HepG2 (cell line): ENCODE results near the gene CASP1. TPM values are rescaled to one million over a fixed set of nuclear protein-coding genes. Genes with fewer than 3 reads are reported as not detected.
A peak's percentile ranks its signal among the peaks of the same experiment; 100 is the strongest.

Source experiments
- ATAC-seq: fragments of 200-7000 bp; cut with Tn5 transposase; 3 replicates; pipeline ENCODE4 v1.9.1; 2020; ENCODE audit warnings: mild to moderate bottlenecking, moderate library complexity
- BruUV-seq: library from RNA; stranded (reverse); fragments of 400-500 nt; replicated peaks from 2 replicates; lab custom pipeline; 2021; lab: Mats Ljungman, UMichigan
- CTCF ChIA-PET: fragments of 300-600 bp; formaldehyde crosslinking; extraction: SDS; loops from one replicate; lab custom pipeline; 2021; ENCODE audit warnings: low total read pairs, inconsistent platforms, low intra/inter-chr PET ratio; lab: Yijun Ruan, JAX
- POLR2A ChIA-PET: fragments of 350-600 bp; sonication (Branson Sonifier 250); formaldehyde crosslinking; loops from one replicate; lab custom pipeline; 2020; ENCODE audit warnings: antibody characterized with exemption, inconsistent platforms; lab: Yijun Ruan, JAX
- DNase-seq: peaks from one replicate; pipeline ENCODE4 v3.0.0-alpha.2; 2015; ENCODE audit warnings: low spot score
- FAIRE-seq: peaks from 3 replicates; lab custom pipeline; 2011; peaks lifted over from hg19 to GRCh38; lab: Jason Lieb, UNC
- H2AFZ ChIP-seq: one replicate; pipeline ENCODE4 v1.6.1; 2011; ENCODE audit warnings: low read length, inconsistent platforms
- H3K27ac ChIP-seq: fragments of 300-600 bp; 3 replicates; pipeline ENCODE4 v1.8.0; 2011; ENCODE audit warnings: mixed run types, mild to moderate bottlenecking, mixed read lengths, low read length, inconsistent platforms; ENCODE audit not compliant: insufficient read depth; ENCODE audit errors: extremely low read length
- H3K27me3 ChIP-seq, 2 experiments: fragments of 200-600 bp in 1 of 2; 2 replicates in 1 of 2; 3 replicates in 1 of 2; pipeline versions ENCODE4 v1.6.0 to v1.8.0; 2011; ENCODE audit warnings: low read length in 2 of 2, mild to moderate bottlenecking in 2 of 2, moderate library complexity in 2 of 2, inconsistent platforms in 1 of 2; ENCODE audit not compliant: insufficient read depth in 2 of 2, control insufficient read depth in 1 of 2
- H3K36me3 ChIP-seq, 2 experiments: fragments of 200-600 bp in 1 of 2; replicated peaks in 1 of 2; 2 replicates in 1 of 2; 3 replicates in 1 of 2; pipeline versions ENCODE4 v1.5.1 to v1.8.0; 2011; ENCODE audit warnings: low read length in 2 of 2, inconsistent platforms in 1 of 2; ENCODE audit not compliant: insufficient read depth in 2 of 2, control insufficient read depth in 1 of 2
- H3K4me1 ChIP-seq: 2 replicates; pipeline ENCODE4 v1.5.1; 2012; ENCODE audit warnings: low read length, inconsistent platforms; ENCODE audit not compliant: insufficient read depth
- H3K4me2 ChIP-seq: 2 replicates; pipeline ENCODE4 v1.6.0; 2011; ENCODE audit warnings: low read depth, low read length, inconsistent platforms
- H3K4me3 ChIP-seq, 3 experiments: fragments of 200-600 bp in 1 of 3; sonication (generic), shearing (Covaris generic) in 1 of 3; replicated peaks in 1 of 3; 2 replicates each; pipeline ENCODE4 v1.5.1; 2011 to 2016; ENCODE audit warnings: low read length in 3 of 3, inconsistent platforms in 2 of 3, low read depth in 2 of 3, mild to moderate bottlenecking in 2 of 3, control low read depth in 1 of 3, mixed read lengths in 1 of 3; ENCODE audit not compliant: insufficient read depth in 1 of 3
- H3K79me2 ChIP-seq: one replicate; pipeline ENCODE4 v1.6.1; 2011; ENCODE audit warnings: low read length, inconsistent platforms; ENCODE audit not compliant: insufficient read depth
- H3K9ac ChIP-seq: 2 replicates; pipeline ENCODE4 v1.6.0; 2011; ENCODE audit warnings: mild to moderate bottlenecking, low read depth, low read length, inconsistent platforms; ENCODE audit not compliant: insufficient read depth
- H3K9me3 ChIP-seq: 2 replicates; pipeline ENCODE4 v1.5.1; 2012; ENCODE audit warnings: mild to moderate bottlenecking, low read length
- H4K20me1 ChIP-seq: 2 replicates; pipeline ENCODE4 v1.6.0; 2011; ENCODE audit warnings: inconsistent platforms, mild to moderate bottlenecking, low read length, moderate library complexity; ENCODE audit not compliant: insufficient read depth
- ATF7 ChIP-seq, 2 experiments: fragments of 450-650 bp in 1 of 2; sonication (generic) in 1 of 2; formaldehyde crosslinking in 1 of 2; IDR thresholded peaks; 2 replicates each; pipeline versions ENCODE4 v1.4.0 to v1.6.1; 2016 to 2020; ENCODE audit warnings: antibody characterized with exemption in 1 of 2, mild to moderate bottlenecking in 1 of 2, missing genetic modification reagents in 1 of 2
- ATRX ChIP-seq: sonication (generic); formaldehyde crosslinking; IDR thresholded peaks from 2 replicates; pipeline ENCODE4 v1.4.0; 2020; ENCODE audit warnings: missing genetic modification reagents, borderline replicate concordance
- CREM ChIP-seq, 2 experiments: sonication (generic) in 1 of 2; formaldehyde crosslinking in 1 of 2; IDR thresholded peaks; 2 replicates each; pipeline versions ENCODE4 v1.4.0 to v1.6.1; 2016 to 2020; ENCODE audit warnings: antibody characterized with exemption in 1 of 2, mild to moderate bottlenecking in 1 of 2, missing genetic modification reagents in 1 of 2
- KAT2B ChIP-seq: fragments of 150-350 bp; IDR thresholded peaks from 2 replicates; pipeline ENCODE4 v1.6.1; 2014; ENCODE audit warnings: low read depth, low read length, borderline replicate concordance
- KLF11 ChIP-seq: IDR thresholded peaks from 2 replicates; pipeline ENCODE4 v1.6.1; 2016; ENCODE audit warnings: missing compliant biosample characterization
- ONECUT2 ChIP-seq: sonication (generic); formaldehyde crosslinking; IDR thresholded peaks from 2 replicates; pipeline ENCODE4 v1.4.0; 2020; ENCODE audit warnings: missing genetic modification reagents
- POGZ ChIP-seq: sonication (generic); formaldehyde crosslinking; IDR thresholded peaks from 2 replicates; pipeline ENCODE4 v1.4.0; 2020; ENCODE audit warnings: mild to moderate bottlenecking, missing genetic modification reagents
- RARA ChIP-seq: IDR thresholded peaks from 2 replicates; pipeline ENCODE4 v1.6.1; 2016; ENCODE audit warnings: missing genetic modification reagents, missing compliant biosample characterization
- SALL1 ChIP-seq: sonication (generic); formaldehyde crosslinking; IDR thresholded peaks from 2 replicates; pipeline ENCODE4 v1.8.0; 2022; ENCODE audit warnings: mild to moderate bottlenecking, missing genetic modification reagents
- SATB2 ChIP-seq: sonication (generic); formaldehyde crosslinking; IDR thresholded peaks from 2 replicates; pipeline ENCODE4 v1.5.0; 2020; ENCODE audit warnings: missing genetic modification reagents
- THAP7 ChIP-seq: sonication (generic); formaldehyde crosslinking; IDR thresholded peaks from 2 replicates; pipeline ENCODE4 v1.8.1; 2023; ENCODE audit warnings: mild to moderate bottlenecking, missing genetic modification reagents
- ZFP1 ChIP-seq: IDR thresholded peaks from 2 replicates; pipeline ENCODE4 v1.6.1; 2016
- ZMAT3 ChIP-seq: sonication (generic); formaldehyde crosslinking; conservative IDR thresholded peaks from 2 replicates; pipeline ENCODE4 v1.7.0; 2021; ENCODE audit warnings: missing genetic modification reagents
- ZMYM4 ChIP-seq: sonication (generic); formaldehyde crosslinking; IDR thresholded peaks from 2 replicates; pipeline ENCODE4 v1.8.1; 2023; ENCODE audit warnings: mild to moderate bottlenecking, missing genetic modification reagents
- ZNF160 ChIP-seq: sonication (generic); formaldehyde crosslinking; IDR thresholded peaks from 2 replicates; pipeline ENCODE4 v1.8.0; 2022; ENCODE audit warnings: mild to moderate bottlenecking, inconsistent platforms, missing genetic modification reagents
- ZNF513 ChIP-seq: sonication (generic); formaldehyde crosslinking; conservative IDR thresholded peaks from 2 replicates; pipeline ENCODE4 v1.5.0; 2020; ENCODE audit warnings: missing genetic modification reagents
- ZNF580 ChIP-seq: IDR thresholded peaks from 2 replicates; pipeline ENCODE4 v1.6.1; 2016; ENCODE audit warnings: low read depth, borderline replicate concordance
- ZNF644 ChIP-seq: IDR thresholded peaks from 2 replicates; pipeline ENCODE4 v1.6.1; 2016; ENCODE audit warnings: low read depth
- WGBS: methylation state at CpG from one replicate; pipeline ENCODE4 v1.1.6; 2017; ENCODE audit warnings: low lambda C conversion rate; 5-methylcytosine and 5-hydroxymethylcytosine counted together
- in situ Hi-C: cut with HindIII; loops from 2 replicates; pipeline ENCODE4 v1.10.0; 2017; ENCODE audit warnings: low pct_unique_long_range_greater_than_20kb; ENCODE audit not compliant: extremely low pct_ligation_motif_present
- intact Hi-C: fragments of 100-400 bp; cut with micrococcal nuclease; formaldehyde crosslinking; loops from one replicate; pipeline ENCODE4 v1.10.0; 2022; ENCODE audit not compliant: unreplicated experiment
- polyA plus RNA-seq, 8 experiments: library from polyadenylated mRNA; depleted of rRNA in 3 of 8; stranded (reverse) in 7 of 8; unstranded in 1 of 8; fragments of >200 nt; fragmentation: Illumina TruSeq in 4 of 8; extraction: Trizol in 4 of 8; gene quantifications; 2 replicates each; pipeline versions ENCODE4 v1.2.1 to v1.2.3, GENCODE V29; 2011 to 2016; ENCODE audit warnings: low read depth in 4 of 8, missing spikeins in 1 of 8, mixed read lengths in 1 of 8; ENCODE audit not compliant: insufficient read depth in 1 of 8
- total RNA-seq, 5 experiments: library from RNA; depleted of rRNA; stranded (reverse); fragments of >200 nt; fragmentation: Illumina TruSeq; extraction: Trizol; gene quantifications; 2 replicates each; pipeline ENCODE4 v1.2.3, GENCODE V29; 2016; ENCODE audit warnings: low read depth in 1 of 5

Gene CASP1
- total and polyA plus RNA-seq, 2 of the 13 experiments (the other 11 are each of a cell fraction or from before 2014, with no cell fraction given) = 0.34 to 5.2 TPM

- ChIA-PET CTCF (no interaction called here), POLR2A (no interaction called here)
- in situ Hi-C loops (no loop called here), intact Hi-C loops (no loop called here)
- H3K27ac ChIP-seq = no peak overlapping the region
- ATAC-seq (no peak), DNase-seq (no peak), FAIRE-seq (no peak)
- no peak for TF ChIP-seq ZMAT3 (CRISPR knock-in tag)
- peak; percentile 78 for TF ChIP-seq ATF7 (IDR thresholded peaks at IDR 0.05)
- TF ChIP-seq ATF7 (CRISPR knock-in tag; IDR thresholded peaks at IDR 0.05) = no peak
- no peak overlapping the region for H3K9ac ChIP-seq
- no peak overlapping the region for H2AFZ ChIP-seq
- H3K4me3 ChIP-seq = no peak overlapping the region
- 11% methylated on average over 1 of the region's 1 CpG for WGBS
- H3K27me3 ChIP-seq = peaks cover 0 to 6% of the 10 kb centered on the region in 2 experiments; a peak in 1 of 5 replicates
- H3K4me2 ChIP-seq = no peak overlapping the region
- H3K4me1 ChIP-seq = peaks cover 32% of the 10 kb centered on the region
- BruUV-seq = no TSS peak
- H3K79me2 ChIP-seq = no peaks in the 10 kb centered on the region
- H4K20me1 ChIP-seq = no peaks in the 10 kb centered on the region
- no peaks in the 10 kb centered on the region for H3K9me3 ChIP-seq
- no peaks in the 10 kb centered on the region for H3K36me3 ChIP-seq
Measured at GRCh38 chr11:104992781-104993180, 42.2 kb downstream of the CASP1 start.

GRCh38 chr11:104991994-104992393 lies 43.0 kb downstream of the CASP1 start:
- WGBS = 2% methylated on average over 4 of the region's 4 CpGs
- intact Hi-C loops (no loop called here), in situ Hi-C loops (no loop called here)
- Histone ChIP-seq H3K4me3 (no peak overlapping the region), H3K9ac (no peak overlapping the region), H3K4me1 (peaks cover 32% of the 10 kb centered on the region), H3K27me3 (peaks cover 0 to 6% of the 10 kb centered on the region in 2 experiments; a peak in 1 of 5 replicates), H2AFZ (no peak overlapping the region), H3K4me2 (no peak overlapping the region), H3K27ac (no peak overlapping the region), H3K36me3 (no peaks in the 10 kb centered on the region), H3K79me2 (no peaks in the 10 kb centered on the region), H4K20me1 (no peaks in the 10 kb centered on the region), H3K9me3 (no peaks in the 10 kb centered on the region)
- no peak for DNase-seq
- BruUV-seq = no TSS peak
- POLR2A ChIA-PET = interaction anchor here (1.2 kb wide), 1 partner anchor 23 kb away, joined by 6 read pairs; the partner anchor contains the start of gene CASP4
- ATAC-seq = no peak
- no peak for FAIRE-seq
- CTCF ChIA-PET = no interaction called here
- no peak for TF ChIP-seq KLF11 (CRISPR knock-in tag)
- peak; percentile 61 for TF ChIP-seq KAT2B
- no peak for TF ChIP-seq ZNF513 (CRISPR knock-in tag)
- TF ChIP-seq POGZ (CRISPR knock-in tag) = peak; percentile 60
- peak; percentile 39; the same call in 1 of the 2 replicates for TF ChIP-seq ONECUT2 (CRISPR knock-in tag)
- TF ChIP-seq ZNF644 = peak; percentile 34; the same call in 1 of the 2 replicates
- peak; percentile 37 for TF ChIP-seq ZMYM4 (CRISPR knock-in tag)
- TF ChIP-seq ZFP1 (CRISPR knock-in tag) = no peak
- peak; percentile 51 for TF ChIP-seq RARA (CRISPR knock-in tag)
- TF ChIP-seq SATB2 (CRISPR knock-in tag) = no peak
- no peak for TF ChIP-seq ZNF580
- TF ChIP-seq ZNF160 = no peak
- no peak for TF ChIP-seq THAP7 (CRISPR knock-in tag)
- peak; percentile 39; the same call in 1 of the 2 replicates for TF ChIP-seq SALL1 (CRISPR knock-in tag)
- TF ChIP-seq ATRX (CRISPR knock-in tag) = no peak
- no peak for TF ChIP-seq CREM (IDR thresholded peaks at IDR 0.05)
- no peak for TF ChIP-seq CREM (CRISPR knock-in tag; IDR thresholded peaks at IDR 0.05)
